ENCODE measurements around the gene GLS.

The GLS gene

GRCh38 chr2:190880378-190881083, at the start of gene GLS (continued):
- TF ChIP-seq PATZ1 (tag by site-specific recombination; IDR thresholded peaks at IDR 0.05) (peak; percentile 86), KLF17 (tag by site-specific recombination; IDR thresholded peaks at IDR 0.05) (no peak), ZNF266 (tag by site-specific recombination; IDR thresholded peaks at IDR 0.05; ENCODE audit: low read depth) (no peak), REPIN1 (tag by site-specific recombination; IDR thresholded peaks at IDR 0.05; ENCODE audit: low read depth) (no peak), KLF7 (tag by site-specific recombination; IDR thresholded peaks at IDR 0.05; ENCODE audit: borderline replicate concordance) (0 out of 2 replicates have a peak, but pooled peaks have one; percentile 52), SCRT1 (tag by site-specific recombination; IDR thresholded peaks at IDR 0.05; ENCODE audit: borderline replicate concordance) (no peak), EGR2 (tag by site-specific recombination; IDR thresholded peaks at IDR 0.05; ENCODE audit: low read depth) (peak; percentile 37; the same call in 1 of the 2 replicates), ZBTB26 (tag by site-specific recombination; optimal IDR thresholded peaks at IDR 0.05) (peak; percentile 81), BCL11A (tag by site-specific recombination; IDR thresholded peaks at IDR 0.05; ENCODE audit: low read depth) (0 out of 2 replicates have a peak, but pooled peaks have one; percentile 32), ZNF571 (tag by site-specific recombination; IDR thresholded peaks at IDR 0.05) (no peak), OSR2 (tag by site-specific recombination; IDR thresholded peaks at IDR 0.05) (peak; percentile 92), ZFP41 (tag by site-specific recombination; IDR thresholded peaks at IDR 0.05; ENCODE audit: borderline replicate concordance) (0 out of 2 replicates have a peak, but pooled peaks have one; percentile 52), ZNF654 (tag by site-specific recombination; IDR thresholded peaks at IDR 0.05; ENCODE audit: low read depth) (no peak), ZNF175 (tag by site-specific recombination; IDR thresholded peaks at IDR 0.05) (no peak), ZNF114 (tag by site-specific recombination; IDR thresholded peaks at IDR 0.05) (no peak), ZNF211 (tag by site-specific recombination; IDR thresholded peaks at IDR 0.05; ENCODE audit: low read depth) (no peak), ZNF629 (tag by site-specific recombination; IDR thresholded peaks at IDR 0.05) (peak; percentile 47), ZNF132 (tag by site-specific recombination; IDR thresholded peaks at IDR 0.05; ENCODE audit: borderline replicate concordance) (no peak), ZNF18 (tag by site-specific recombination; IDR thresholded peaks at IDR 0.05) (no peak), ZNF510 (tag by site-specific recombination; IDR thresholded peaks at IDR 0.05; ENCODE audit: insufficient replicate concordance) (no peak), ZNF404 (tag by site-specific recombination; IDR thresholded peaks at IDR 0.05) (no peak), ZBTB11 (tag by site-specific recombination; conservative IDR thresholded peaks at IDR 0.05; ENCODE audit: low read depth) (0 out of 2 replicates have a peak, but pooled peaks have one; percentile 14), ZNF248 (tag by site-specific recombination; IDR thresholded peaks at IDR 0.05) (no peak), ZNF335 (tag by site-specific recombination; conservative IDR thresholded peaks at IDR 0.05) (peak; percentile 65), ZNF707 (tag by site-specific recombination; IDR thresholded peaks at IDR 0.05) (no peak), FEZF1 (tag by site-specific recombination; IDR thresholded peaks at IDR 0.05) (no peak), ZNF169 (tag by site-specific recombination; IDR thresholded peaks at IDR 0.05) (peak; percentile 89), ZNF843 (tag by site-specific recombination; IDR thresholded peaks at IDR 0.05) (peak; percentile 41; the same call in 1 of the 2 replicates), ZFHX2 (tag by site-specific recombination; conservative IDR thresholded peaks at IDR 0.05) (peak; percentile 66), SP7 (tag by site-specific recombination; IDR thresholded peaks at IDR 0.05) (peak; percentile 43; the same call in 1 of the 2 replicates)

Measured in HEK293 (cell line).